Stimulated activated CD4-positive, alpha-beta T cell treated with anti-CD3 and anti-CD28 coated beads, Interleukin-4, amount 100 ng/mL, for 48 hours (primary cell): Measurements from ENCODE around the gene ANXA11.
"Not testable (repeated sequence)": the region's sequence is repeated elsewhere in the genome, so short reads cannot be mapped to it uniquely, and the experiment has no call there.

Experiments
- DNase-seq, 2 donors: peaks; one replicate each; pipeline ENCODE4 v3.0.0-alpha.2; 2020; ENCODE audit warnings: low read depth in 2 of 2

The ANXA11 gene

GRCh38 chr10:80146918-80147317, 58.4 kb downstream of the ANXA11 start:
- DNase-seq = no peak

GRCh38 chr10:80145406-80146308, 59.7 kb downstream of the ANXA11 start:
- DNase-seq = not testable (repeated sequence)

DNA sequence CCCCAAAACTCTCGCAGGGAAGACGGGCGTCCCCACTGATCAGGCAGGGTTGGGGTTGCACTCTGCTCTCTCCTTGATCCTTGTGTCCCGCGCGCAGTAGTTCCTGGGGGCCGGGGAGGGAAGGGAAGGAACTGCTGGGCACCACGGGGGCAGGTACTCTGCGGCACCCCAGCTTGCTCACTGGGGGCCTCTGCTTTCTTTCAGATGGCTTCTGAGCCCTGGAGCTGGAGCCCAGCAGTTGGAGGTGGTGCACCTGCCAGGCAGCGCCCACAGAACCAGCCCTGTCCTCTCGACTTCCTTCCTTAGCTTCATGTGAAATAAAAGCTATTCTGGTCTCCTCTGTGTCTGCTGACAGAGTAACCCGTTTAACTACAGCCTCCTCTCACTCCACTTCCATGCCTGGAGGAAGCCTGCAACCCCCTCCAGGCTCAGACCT, 60.6 kb downstream of the ANXA11 start:
- DNase-seq = no peak

DNA sequence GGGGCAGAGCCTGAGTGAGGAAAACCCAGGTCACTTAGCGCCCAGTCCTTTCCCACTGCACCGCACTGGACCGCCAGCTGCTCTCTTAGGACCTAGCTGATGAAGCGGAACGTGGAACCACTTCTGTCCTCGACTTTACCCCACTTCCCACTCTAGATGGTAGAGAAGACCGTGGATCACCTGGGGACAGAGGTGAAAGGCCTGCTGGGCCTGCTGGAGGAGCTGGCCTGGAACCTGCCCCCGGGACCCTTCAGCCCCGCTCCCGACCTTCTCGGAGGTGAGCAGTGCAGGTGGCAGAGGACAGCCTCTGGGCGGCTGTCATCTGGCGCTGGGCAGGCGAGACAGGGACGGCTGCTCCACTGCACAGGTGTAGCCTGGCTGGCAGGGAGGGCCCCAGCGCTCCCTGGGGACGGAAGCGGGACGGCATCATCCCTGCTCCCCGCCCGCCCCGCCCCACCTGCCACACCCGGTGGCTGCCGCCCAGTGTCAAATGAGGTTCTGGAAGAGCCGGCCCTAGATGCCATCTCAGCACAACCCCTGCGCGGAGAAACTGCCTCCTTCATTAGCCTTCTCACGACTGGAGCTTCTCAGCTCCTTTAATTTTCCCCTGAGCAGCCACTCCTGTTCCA, 61.2 kb downstream of the ANXA11 start:
- DNase-seq = peak; percentile 7 to 14

- DNase-seq = no peak
These were observed 63.5 kb downstream of the ANXA11 start for GRCh38 chr10:80141696-80142460.

DNA sequence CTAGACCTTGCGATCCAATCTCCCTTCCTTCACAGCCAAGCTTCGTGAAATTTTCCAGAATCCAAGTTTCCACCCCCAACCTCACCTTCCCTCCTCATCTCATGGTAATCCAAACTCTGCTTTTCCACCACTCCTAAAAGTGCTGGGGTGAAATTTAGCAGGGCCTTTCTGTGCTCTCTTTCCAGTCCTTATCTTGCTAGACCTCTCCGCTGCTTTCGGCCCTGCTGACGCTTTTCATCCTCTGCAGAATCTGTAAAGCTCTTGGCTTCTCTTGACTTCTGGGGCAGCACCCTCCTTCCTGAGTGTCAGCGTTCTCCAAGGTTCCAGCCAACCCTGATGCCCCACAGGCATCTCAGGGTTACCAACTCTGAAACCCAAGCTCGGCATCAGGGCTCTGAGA, 65.1 kb downstream of the ANXA11 start:
- DNase-seq = no peak

DNA sequence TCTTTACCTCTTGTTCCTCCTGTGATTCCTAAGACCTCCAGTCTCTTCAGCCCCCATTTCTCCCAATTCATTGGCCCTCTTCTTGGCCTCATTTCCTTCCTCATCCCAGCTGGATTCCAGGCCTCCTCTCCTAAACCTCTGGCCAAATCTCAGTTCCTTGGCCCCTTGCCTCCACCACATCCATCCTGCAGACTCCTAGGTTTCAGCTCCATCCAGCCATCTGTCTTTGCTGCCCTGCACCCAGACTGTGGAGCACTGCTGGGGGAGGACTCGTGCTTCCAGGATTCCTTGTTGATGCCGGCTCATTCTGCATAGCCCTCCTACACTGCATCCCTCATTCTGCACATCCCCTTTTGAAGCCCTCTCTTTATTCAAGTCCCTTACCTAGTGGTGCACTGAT, 66.1 kb downstream of the ANXA11 start:
- DNase-seq = no peak

GRCh38 chr10:80137920-80138319, 67.4 kb downstream of the ANXA11 start:
- no peak for DNase-seq

GRCh38 chr10:80137031-80137862, 68.1 kb downstream of the ANXA11 start:
- DNase-seq = no peak

DNA sequence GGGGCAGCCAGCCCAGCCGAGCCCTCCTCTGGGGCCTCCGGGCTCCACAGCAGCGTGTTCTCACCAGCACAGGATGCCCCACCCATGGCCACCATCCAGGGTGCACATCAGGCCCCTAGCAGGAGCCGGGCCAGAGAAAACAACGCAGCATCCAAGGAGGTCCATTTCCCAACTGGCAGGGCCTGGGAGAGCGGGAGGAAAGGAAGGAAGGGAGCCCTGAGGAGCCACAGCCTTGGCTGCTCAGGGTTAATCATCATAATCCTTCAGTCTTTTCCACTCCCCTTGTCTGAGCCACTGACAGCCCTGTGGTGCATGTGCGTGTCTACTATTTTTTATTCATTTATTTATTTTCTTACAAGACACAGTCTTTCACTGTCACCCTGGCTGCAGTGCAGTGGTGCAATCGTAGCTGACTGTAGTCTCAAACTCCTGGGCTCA, 69.2 kb downstream of the ANXA11 start:
- no peak for DNase-seq

DNA sequence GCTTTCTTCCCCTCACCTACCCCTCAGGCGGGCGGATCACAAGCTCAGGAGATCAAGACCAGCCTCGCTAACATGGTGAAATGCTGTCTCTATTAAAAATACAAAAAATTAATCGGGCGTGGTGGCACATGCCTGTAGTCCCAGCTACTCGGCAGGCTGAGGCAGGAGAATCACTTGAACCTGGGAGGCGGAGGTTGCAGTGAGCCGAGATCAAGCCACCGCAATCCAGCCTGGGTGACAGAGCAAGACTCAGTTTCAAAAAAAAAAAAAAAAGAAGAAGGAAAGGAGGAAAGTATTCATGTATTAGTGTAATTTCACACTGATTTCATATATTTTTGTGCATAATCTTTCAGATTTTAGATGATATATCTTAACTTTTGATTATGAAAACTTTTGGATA, 71.7 kb downstream of the ANXA11 start:
- DNase-seq = not testable (repeated sequence)

GRCh38 chr10:80133206-80133605, 72.1 kb downstream of the ANXA11 start:
- no peak for DNase-seq

DNA sequence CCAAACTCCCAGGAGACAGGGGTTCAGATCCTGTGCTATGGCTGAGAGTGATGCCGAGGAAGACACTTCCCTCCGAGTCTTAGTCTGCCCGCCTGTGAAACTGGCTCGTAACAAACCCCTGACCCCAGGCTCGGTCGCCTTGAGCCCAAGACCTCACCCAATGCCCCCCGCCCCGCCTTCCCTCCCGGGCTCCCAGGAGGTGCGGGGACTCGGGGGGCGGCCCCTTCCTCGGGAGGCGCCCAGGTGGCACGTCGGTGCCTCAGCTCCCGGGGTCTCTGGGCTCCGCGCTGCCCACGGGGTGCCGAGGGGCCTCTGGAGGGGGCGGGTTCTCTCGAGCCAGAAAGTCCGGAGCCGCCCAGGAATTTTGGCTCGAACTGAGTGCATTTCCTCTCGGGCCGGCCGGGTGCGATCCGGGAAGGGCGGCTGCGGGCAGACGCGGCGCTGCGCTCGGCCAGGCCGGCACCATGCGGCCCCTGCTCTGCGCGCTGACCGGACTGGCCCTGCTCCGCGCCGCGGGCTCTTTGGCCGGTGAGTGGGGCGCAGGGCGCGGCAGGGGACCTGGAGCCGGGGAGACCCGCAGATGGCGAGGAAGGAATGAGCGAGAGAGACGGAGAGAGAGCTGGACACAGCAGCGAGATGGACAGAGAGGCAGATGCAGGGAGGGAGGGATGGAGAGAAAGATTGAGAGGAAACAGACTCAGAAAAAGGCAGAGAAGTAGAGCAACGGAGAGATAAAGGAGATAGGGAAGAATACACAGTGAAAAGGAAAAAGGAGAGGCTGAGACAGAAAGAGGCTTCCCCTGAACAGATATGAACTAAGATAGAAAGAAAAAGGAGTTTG, 72.8 kb downstream of the ANXA11 start, which contains the start of gene PLAC9:
TSS of gene PLAC9 (plus strand) at position 432 of the 841 bp plus-strand sequence. CDS start at position 465, 33 bp downstream.
- no peak for DNase-seq

GRCh38 chr10:80131499-80131901, 73.8 kb downstream of the ANXA11 start:
- DNase-seq = no peak

GRCh38 chr10:80126876-80127275, 78.5 kb downstream of the ANXA11 start:
- DNase-seq = no peak

DNA sequence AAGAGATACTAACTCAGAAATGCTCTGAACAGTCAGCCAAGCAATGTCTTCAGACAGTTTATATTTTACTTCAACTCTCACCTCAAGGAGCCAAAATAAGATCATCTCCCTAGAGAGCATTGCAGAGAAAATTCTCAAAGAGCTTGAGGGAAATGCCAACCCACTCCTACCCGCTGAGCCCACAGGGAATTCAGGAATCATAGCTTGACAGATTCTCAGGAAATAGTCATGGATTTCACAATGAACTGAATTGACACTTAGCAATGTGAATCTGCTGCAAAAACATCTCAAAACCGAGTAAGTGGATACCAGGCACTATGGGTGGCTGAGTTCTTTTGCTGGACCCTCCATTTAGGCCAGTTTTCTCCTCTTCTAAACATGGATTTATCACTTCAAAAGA, 82.6 kb downstream of the ANXA11 start:
- no peak for DNase-seq

DNA sequence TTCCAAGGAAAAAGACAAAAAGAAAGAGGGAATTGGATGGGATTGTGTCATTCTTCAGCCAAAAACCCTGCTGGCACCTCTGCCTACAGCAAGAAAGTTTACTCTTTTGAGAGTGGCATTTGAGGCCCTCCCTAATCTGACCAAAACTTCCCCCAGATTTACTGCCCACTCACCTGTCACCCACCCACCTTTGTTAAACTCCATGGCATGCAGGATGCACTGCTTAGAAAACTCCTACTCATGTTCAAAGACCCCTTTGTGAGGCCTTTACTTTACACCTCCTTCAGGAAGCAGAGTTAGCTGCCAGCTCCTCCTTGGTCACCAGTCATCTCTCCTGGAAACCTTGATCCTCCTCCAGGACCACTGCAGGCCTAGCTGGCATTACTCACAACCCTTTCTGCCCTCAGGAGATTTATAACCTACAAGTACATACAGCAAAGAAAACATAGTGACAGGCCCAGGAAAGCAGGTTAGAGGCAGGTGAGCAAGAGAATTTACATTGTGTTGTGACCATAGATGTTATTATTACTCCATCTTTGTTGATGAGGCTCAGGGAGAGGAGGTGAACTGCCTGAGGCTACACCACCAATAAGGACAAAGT, 83.1 kb downstream of the ANXA11 start:
- no peak for DNase-seq

- no peak for DNase-seq
These were observed 86.7 kb downstream of the ANXA11 start for GRCh38 chr10:80118669-80119068.

- DNase-seq = no peak
These were observed 94.4 kb downstream of the ANXA11 start for GRCh38 chr10:80110986-80111385.
